HFFc6 (cell line): ENCODE measurements around the gene CER1. TPM values are rescaled to one million over a fixed set of nuclear protein-coding genes. Genes with fewer than 3 reads are reported as not detected.

Source experiments
- DNase-seq: peaks from one replicate; pipeline ENCODE4 v3.0.0-alpha.2; 2018
- H3K27ac Mint-ChIP-seq: 2 replicates; pipeline ENCODE4 v1.8.0; 2020; ENCODE audit warnings: mild to moderate bottlenecking, mixed read lengths
- H3K27me3 Mint-ChIP-seq: 2 replicates; pipeline ENCODE4 v1.8.0; 2021; ENCODE audit warnings: mild to moderate bottlenecking, moderate library complexity, mixed read lengths; ENCODE audit not compliant: insufficient read depth
- H3K36me3 Mint-ChIP-seq: 2 replicates; pipeline ENCODE4 v1.8.0; 2021; ENCODE audit warnings: low read depth, mixed read lengths
- H3K4me1 Mint-ChIP-seq: 2 replicates; pipeline ENCODE4 v1.8.0; 2020; ENCODE audit warnings: low read depth, mixed read lengths
- H3K4me3 Mint-ChIP-seq: 2 replicates; pipeline ENCODE4 v1.8.0; 2020; ENCODE audit warnings: mild to moderate bottlenecking, moderate library complexity, mixed read lengths
- H3K9me3 Mint-ChIP-seq: 2 replicates; pipeline ENCODE4 v1.8.0; 2020; ENCODE audit warnings: mild to moderate bottlenecking, mixed read lengths
- CTCF ChIP-seq: fragments of 200-600 bp; sonication (generic); IDR thresholded peaks from 2 replicates; pipeline ENCODE4 v1.5.0; 2021; ENCODE audit warnings: antibody characterized with exemption, mild to moderate bottlenecking
- total RNA-seq, 6 experiments: library from RNA; stranded (reverse); fragmentation: NEBNext Ultra II Directional; extraction: Animal tissue kit (Norgen Biotek cat#: 25700); gene quantifications; 2 replicates in 1 of 6; 3 replicates in 5 of 6; pipeline ENCODE4 v1.2.3, GENCODE V29; 2021

The CER1 gene
- total RNA-seq, 6 experiments from 2014 or later, result not detected

- H3K36me3 Mint-ChIP-seq, result peaks cover 5% of the 10 kb centered on the region
- H3K27me3 Mint-ChIP-seq, result peaks cover 2% of the 10 kb centered on the region
Observed at GRCh38 chr9:14704281-14704680, 18.3 kb downstream of the CER1 start.

GRCh38 chr9:14702200-14702720, 20.3 kb downstream of the CER1 start:
- no peaks in the 10 kb centered on the region for H3K4me1 Mint-ChIP-seq
- TF ChIP-seq CTCF, result no peak
- peaks cover 5% of the 10 kb centered on the region for H3K36me3 Mint-ChIP-seq
- no peak for DNase-seq
- peaks cover 6% of the 10 kb centered on the region for H3K27me3 Mint-ChIP-seq
- peaks cover 13% of the 10 kb centered on the region for H3K9me3 Mint-ChIP-seq
- no peak overlapping the region for H3K4me3 Mint-ChIP-seq
- no peak overlapping the region for H3K27ac Mint-ChIP-seq

More at GRCh38 chr9:14704281-14704680, 18.3 kb downstream of the CER1 start:
- no peaks in the 10 kb centered on the region for H3K4me1 Mint-ChIP-seq
- H3K9me3 Mint-ChIP-seq, result peaks cover 17% of the 10 kb centered on the region
- H3K4me3 Mint-ChIP-seq, result no peak overlapping the region
- no peak for DNase-seq
- no peak overlapping the region for H3K27ac Mint-ChIP-seq
- no peak for TF ChIP-seq CTCF

GRCh38 chr9:14693251-14693861, 29.2 kb downstream of the CER1 start, which contains the start of gene ZDHHC21:
ZDHHC21 (minus strand) TSS chr9:14693432; CDS start chr9:14674340, 19,092 bp downstream.
- TF ChIP-seq CTCF, result no peak
- peak within 1 kb of the TSS; percentile 96 for H3K4me3 Mint-ChIP-seq
- H3K27ac Mint-ChIP-seq, result peak within 1 kb of the TSS; percentile 74
- H3K4me1 Mint-ChIP-seq, result peaks cover 39% of the 10 kb centered on the region
- no peaks in the 10 kb centered on the region for H3K9me3 Mint-ChIP-seq
- H3K36me3 Mint-ChIP-seq, result peaks cover 10% of the 10 kb centered on the region
- peaks cover 6% of the 10 kb centered on the region for H3K27me3 Mint-ChIP-seq
- peak; percentile 22 for DNase-seq

- TF ChIP-seq CTCF, result no peak
- DNase-seq, result no peak
- Mint-ChIP-seq H3K4me1 (peaks cover 46% of the 10 kb centered on the region), H3K27me3 (peaks cover 6% of the 10 kb centered on the region), H3K27ac (peak overlapping the region; percentile 74), H3K4me3 (peak overlapping the region; percentile 96), H3K9me3 (no peaks in the 10 kb centered on the region), H3K36me3 (peaks cover 15% of the 10 kb centered on the region)
Observed at GRCh38 chr9:14692470-14693250, 29.9 kb downstream of the CER1 start.

GRCh38 chr9:14690948-14691730, 31.4 kb downstream of the CER1 start:
- Mint-ChIP-seq H3K4me1 (peaks cover 61% of the 10 kb centered on the region), H3K36me3 (peaks cover 15% of the 10 kb centered on the region), H3K9me3 (no peaks in the 10 kb centered on the region), H3K4me3 (peak overlapping the region; percentile 96), H3K27ac (peak overlapping the region; percentile 46; the same call in 1 of the 2 replicates), H3K27me3 (peaks cover 2% of the 10 kb centered on the region)
- no peak for TF ChIP-seq CTCF
- DNase-seq, result peak; percentile 14
